Right ventricle myocardium inferior (tissue), 1 donor: ENCODE data around the gene HP1BP3. TPM values are rescaled to one million over a fixed set of nuclear protein-coding genes. Genes with fewer than 3 reads are reported as not detected.

Experiments used
- ATAC-seq: fragments of 200-7000 bp; cut with Tn5 transposase; one replicate; pipeline ENCODE4 v1.9.1; 2020; ENCODE audit warnings: mild to moderate bottlenecking, moderate library complexity
- DNase-seq: peaks from one replicate; pipeline ENCODE4 v3.0.0; 2021; ENCODE audit errors: missing footprints
- intact Hi-C: fragments of 100-400 bp; cut with DNase I; formaldehyde crosslinking; loops from one replicate; pipeline ENCODE4 v1.11.0; 2022
- total RNA-seq: library from RNA; stranded (reverse); fragmentation: NEBNext Ultra II Directional; extraction: Animal tissue kit (Norgen Biotek cat#: 25700); gene quantifications from one replicate; pipeline ENCODE4 v1.2.1, GENCODE V29; 2021
- donor health status: DM: no; HTN: yes; CAD: no; lungs with severe emphysema.

The HP1BP3 gene
- total RNA-seq, 1 donor from 2014 or later, result 110 TPM

- ATAC-seq, result no peak
- no peak for DNase-seq
- intact Hi-C loops, result loop anchor here (5.0 kb wide), 1 partner anchor 208 kb away; no protein-coding TSS in a partner anchor
Observed at GRCh38 chr1:20729990-20730689, 57.0 kb downstream of the HP1BP3 start.

GRCh38 chr1:20729155-20729931 is 57.8 kb downstream of the HP1BP3 start:
- DNase-seq (no peak), ATAC-seq (no peak)
- intact Hi-C loops, result loop anchor here (5.0 kb wide), 1 partner anchor 207 kb away; no protein-coding TSS in a partner anchor

GRCh38 chr1:20728371-20729154 is 58.5 kb downstream of the HP1BP3 start:
- intact Hi-C loops, result loop anchor here (5.0 kb wide), 1 partner anchor 206 kb away; no protein-coding TSS in a partner anchor
- ATAC-seq (no peak), DNase-seq (no peak)

- ATAC-seq, result no peak
- intact Hi-C loops, result loop anchor here (5.0 kb wide), 1 partner anchor 206 kb away; no protein-coding TSS in a partner anchor
- DNase-seq, result no peak
Observed at GRCh38 chr1:20727746-20728316, 59.3 kb downstream of the HP1BP3 start.

GRCh38 chr1:20726932-20727745 is 60.0 kb downstream of the HP1BP3 start:
- intact Hi-C loops, result loop anchor here (5.0 kb wide), 1 partner anchor 205 kb away; no protein-coding TSS in a partner anchor
- DNase-seq (no peak), ATAC-seq (no peak)

- DNase-seq (no peak), ATAC-seq (no peak)
- intact Hi-C loops, result loop anchor here (5.0 kb wide), 1 partner anchor 204 kb away; no protein-coding TSS in a partner anchor
Observed at GRCh38 chr1:20726118-20726911, 60.8 kb downstream of the HP1BP3 start.

GRCh38 chr1:20725189-20726117 is 61.7 kb downstream of the HP1BP3 start:
- intact Hi-C loops, result loop anchor here (5.0 kb wide), 1 partner anchor 203 kb away; no protein-coding TSS in a partner anchor
- no peak for ATAC-seq
- DNase-seq, result no peak

GRCh38 chr1:20724364-20725188 is 62.5 kb downstream of the HP1BP3 start:
- intact Hi-C loops, result loop anchor here (5.0 kb wide), 1 partner anchor 202 kb away; no protein-coding TSS in a partner anchor
- no peak for DNase-seq
- no peak for ATAC-seq

GRCh38 chr1:20723537-20724363 is 63.4 kb downstream of the HP1BP3 start:
- intact Hi-C loops, result no loop called here
- no peak for DNase-seq
- no peak for ATAC-seq

- ATAC-seq (no peak), DNase-seq (no peak)
- intact Hi-C loops, result no loop called here
Observed at GRCh38 chr1:20723159-20723536, 64.0 kb downstream of the HP1BP3 start.

GRCh38 chr1:20721117-20722061 is 65.7 kb downstream of the HP1BP3 start:
- no peak for ATAC-seq
- DNase-seq, result no peak
- intact Hi-C loops, result no loop called here

- DNase-seq, result no peak
- intact Hi-C loops, result no loop called here
- ATAC-seq, result no peak
Observed at GRCh38 chr1:20720631-20721091, 66.4 kb downstream of the HP1BP3 start.

- intact Hi-C loops, result no loop called here
- ATAC-seq (no peak), DNase-seq (no peak)
Observed at GRCh38 chr1:20719871-20720620, 67.1 kb downstream of the HP1BP3 start.
